Measurements from ENCODE around the gene BAD. TPM values are rescaled to one million over a fixed set of nuclear protein-coding genes. Genes with fewer than 3 reads are reported as not detected.
"Not testable (repeated sequence)": the region's sequence is repeated elsewhere in the genome, so short reads cannot be mapped to it uniquely, and the experiment has no call there.

Gene BAD
- total RNA-seq, 3 donors from 2014 or later (not counting 1 experiment from before 2014, with no cell fraction given), result 30.6 to 35.8 (median 31.6) TPM

DNA sequence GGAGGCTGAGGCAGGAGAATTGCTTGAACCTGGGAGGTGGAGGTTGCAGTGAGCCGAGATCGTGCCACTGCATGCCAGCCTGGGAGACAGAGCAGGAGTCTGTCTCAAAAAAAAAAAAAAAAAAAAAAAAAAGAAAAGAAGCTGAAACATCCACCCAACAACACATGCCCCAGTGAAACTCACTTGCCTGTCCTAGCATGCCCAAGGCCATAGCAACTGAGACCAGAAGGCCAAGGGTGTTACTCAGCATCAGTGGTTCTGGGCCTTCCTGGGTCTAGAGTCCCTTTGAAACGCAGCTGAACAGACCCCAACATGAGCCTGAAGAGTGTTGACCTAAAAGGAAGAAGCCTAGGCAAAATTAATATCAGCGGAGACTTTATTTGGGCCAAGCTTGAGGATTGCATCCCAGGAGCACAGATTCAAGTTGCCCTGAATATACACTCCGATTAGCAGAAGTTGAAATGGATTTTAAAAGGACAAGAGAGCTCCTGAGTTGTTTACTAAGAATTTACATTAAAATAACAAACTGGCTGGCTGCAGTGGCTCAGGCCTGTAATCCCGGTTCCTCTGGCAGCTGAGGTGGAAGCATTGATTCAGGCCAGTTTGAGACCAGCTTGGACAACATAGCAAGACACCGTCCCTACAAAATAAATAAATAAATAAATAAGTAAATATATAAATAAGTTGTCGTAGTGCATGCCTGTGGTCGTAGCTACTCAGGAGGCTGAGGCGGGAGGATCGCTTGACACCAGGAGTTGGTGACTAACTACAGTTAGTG lies 40.4 kb upstream of the BAD start:
- H3K27me3 ChIP-seq (ENCODE audit: control insufficient read depth, insufficient read depth, low read length), result no peaks in the 10 kb centered on the region
- H3K27ac Mint-ChIP-seq, result no peak overlapping the region
- H3K9me3 ChIP-seq (ENCODE audit: control insufficient read depth, insufficient read depth, low read length), result no peaks in the 10 kb centered on the region

GRCh38 chr11:64323984-64324383 lies 39.5 kb upstream of the BAD start:
- H3K4me3 Mint-ChIP-seq; H3K27me3 Mint-ChIP-seq (ENCODE audit: low read depth in 2 of 2); H3K4me1 ChIP-seq (ENCODE audit: control insufficient read depth, insufficient read depth, low read length); H3K9me3 ChIP-seq (ENCODE audit: control insufficient read depth, insufficient read depth, low read length); H3K36me3 Mint-ChIP-seq; H3K27ac ChIP-seq (ENCODE audit: low read length); DNase-seq; ATAC-seq; H3K4me3 ChIP-seq (ENCODE audit: low read length); H3K27me3 ChIP-seq (ENCODE audit: control insufficient read depth, insufficient read depth, low read length); intact Hi-C loops (cut with micrococcal nuclease); H3K9me3 Mint-ChIP-seq: not testable (repeated sequence)
- peaks cover 16% of the 10 kb centered on the region for H3K36me3 ChIP-seq (ENCODE audit: control insufficient read depth, insufficient read depth, low read length)
- Mint-ChIP-seq H3K27ac (peak overlapping the region in 1 of 2 donors; percentile 44), H3K4me1 (peaks cover 19 to 30% of the 10 kb centered on the region in 2 donors)
- 87% methylated on average over 4 of the region's 4 CpGs for WGBS (ENCODE audit: insufficient coverage)

More for the DNA sequence above, 40.4 kb upstream of the BAD start:
- WGBS (ENCODE audit: insufficient coverage), result 96% methylated on average over 8 of the region's 11 CpGs
- H3K27ac ChIP-seq (ENCODE audit: low read length), result no peak overlapping the region
- H3K36me3 Mint-ChIP-seq, result no peaks in the 10 kb centered on the region
- H3K4me1 Mint-ChIP-seq, result peaks cover 13 to 22% of the 10 kb centered on the region in 2 donors
- no peaks in the 10 kb centered on the region for H3K9me3 Mint-ChIP-seq
- intact Hi-C loops (cut with micrococcal nuclease), result no loop called here
- no peak for TF ChIP-seq CTCF (IDR thresholded peaks at IDR 0.05)
- no peak overlapping the region for H3K4me3 ChIP-seq (ENCODE audit: low read length)
- H3K27me3 Mint-ChIP-seq (ENCODE audit: low read depth in 2 of 2), result no peaks in the 10 kb centered on the region
- H3K4me1 ChIP-seq (ENCODE audit: control insufficient read depth, insufficient read depth, low read length), result no peaks in the 10 kb centered on the region
- H3K36me3 ChIP-seq (ENCODE audit: control insufficient read depth, insufficient read depth, low read length), result peaks cover 16% of the 10 kb centered on the region
- no peak overlapping the region for H3K4me3 Mint-ChIP-seq
- ATAC-seq, result no peak
- DNase-seq, result no peak

DNA sequence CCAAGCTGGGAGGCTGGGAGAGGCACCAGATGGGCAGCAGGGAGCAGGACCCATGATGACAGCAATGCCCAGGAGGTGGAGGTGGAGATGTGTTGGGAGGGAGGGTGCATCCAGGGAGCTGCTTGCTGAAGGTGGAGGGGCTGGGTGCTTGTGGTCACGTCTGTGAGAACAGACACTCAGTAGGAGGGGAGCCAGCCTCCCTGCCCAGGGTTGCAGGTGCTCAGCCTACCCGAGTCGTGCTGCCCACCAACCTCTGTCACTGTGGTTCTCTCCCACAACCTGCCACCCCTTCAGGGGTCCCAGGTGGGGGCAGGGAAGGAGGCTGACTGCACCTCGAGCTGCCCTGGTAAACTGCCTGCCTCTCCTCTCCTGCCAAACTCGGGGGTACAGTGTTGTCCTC lies 38.9 kb upstream of the BAD start:
- 32% methylated on average over 5 of the region's 5 CpGs for WGBS (ENCODE audit: insufficient coverage)
- ATAC-seq (no peak), DNase-seq (no peak)
- H3K27ac ChIP-seq (ENCODE audit: low read length), result no peak overlapping the region
- Mint-ChIP-seq H3K4me3 (no peak overlapping the region), H3K27me3 (ENCODE audit: low read depth in 2 of 2) (no peaks in the 10 kb centered on the region), H3K9me3 (no peaks in the 10 kb centered on the region), H3K36me3 (no peaks in the 10 kb centered on the region), H3K27ac (peak overlapping the region in 1 of 2 donors; percentile 44), H3K4me1 (peaks cover 25 to 35% of the 10 kb centered on the region in 2 donors)
- no peaks in the 10 kb centered on the region for H3K27me3 ChIP-seq (ENCODE audit: control insufficient read depth, insufficient read depth, low read length)
- intact Hi-C loops (cut with micrococcal nuclease), result no loop called here
- no peak for TF ChIP-seq CTCF (IDR thresholded peaks at IDR 0.05)
- no peaks in the 10 kb centered on the region for H3K9me3 ChIP-seq (ENCODE audit: control insufficient read depth, insufficient read depth, low read length)
- peaks cover 14% of the 10 kb centered on the region for H3K4me1 ChIP-seq (ENCODE audit: control insufficient read depth, insufficient read depth, low read length)
- H3K36me3 ChIP-seq (ENCODE audit: control insufficient read depth, insufficient read depth, low read length), result peaks cover 16% of the 10 kb centered on the region
- no peak overlapping the region for H3K4me3 ChIP-seq (ENCODE audit: low read length)

GRCh38 chr11:64322925-64323260 lies 38.4 kb upstream of the BAD start:
- WGBS (ENCODE audit: insufficient coverage), result 86% methylated on average over 7 of the region's 7 CpGs
- Histone ChIP-seq H3K4me3 (ENCODE audit: low read length) (no peak overlapping the region), H3K36me3 (ENCODE audit: control insufficient read depth, insufficient read depth, low read length) (peaks cover 16% of the 10 kb centered on the region), H3K4me1 (ENCODE audit: control insufficient read depth, insufficient read depth, low read length) (peaks cover 17% of the 10 kb centered on the region), H3K27me3 (ENCODE audit: control insufficient read depth, insufficient read depth, low read length) (no peaks in the 10 kb centered on the region), H3K9me3 (ENCODE audit: control insufficient read depth, insufficient read depth, low read length) (no peaks in the 10 kb centered on the region), H3K27ac (ENCODE audit: low read length) (no peak overlapping the region)
- no peak for DNase-seq
- Mint-ChIP-seq H3K4me1 (peaks cover 30 to 38% of the 10 kb centered on the region in 2 donors), H3K27ac (no peak overlapping the region), H3K27me3 (ENCODE audit: low read depth in 2 of 2) (no peaks in the 10 kb centered on the region), H3K36me3 (no peaks in the 10 kb centered on the region), H3K9me3 (no peaks in the 10 kb centered on the region), H3K4me3 (no peak overlapping the region)
- ATAC-seq, result no peak
- no peak for TF ChIP-seq CTCF (IDR thresholded peaks at IDR 0.05)
- intact Hi-C loops (cut with micrococcal nuclease), result no loop called here

Measured in natural killer cell (primary cell).